ENCODE data around the gene BBS1. TPM values are rescaled to one million over a fixed set of nuclear protein-coding genes. Genes with fewer than 3 reads are reported as not detected.
"Not testable (repeated sequence)": the region's sequence is repeated elsewhere in the genome, so short reads cannot be mapped to it uniquely, and the experiment has no call there.

The BBS1 gene
- total and polyA plus RNA-seq, 4 experiments from 2014 or later, result 8.9 to 41.3 (median 26.4) TPM

GRCh38 chr11:66581261-66581660 lies 70.8 kb downstream of the BBS1 start:
- H3K27me3 Mint-ChIP-seq, result peaks cover 0 to 2% of the 10 kb centered on the region in 2 donors
- H3K27ac Mint-ChIP-seq, result no peak overlapping the region
- DNase-seq, result no peak
- Histone ChIP-seq H3K4me3 (ENCODE audit: low read length in 2 of 2) (no peak overlapping the region), H3K4me1 (ENCODE audit: insufficient read depth, low read length) (peaks cover 5% of the 10 kb centered on the region), H3K9me3 (ENCODE audit: control insufficient read depth in 1 of 2, low read length in 2 of 2) (no peaks in the 10 kb centered on the region), H3K27me3 (ENCODE audit: insufficient read depth, low read length) (no peaks in the 10 kb centered on the region), H3K36me3 (ENCODE audit: insufficient read depth, low read length) (no peaks in the 10 kb centered on the region), H3K27ac (ENCODE audit: low read depth, low read length) (no peak overlapping the region)
- no peak overlapping the region for H3K4me3 Mint-ChIP-seq
- peaks cover 0 to 10% (median 6%) of the 10 kb centered on the region in 8 donors for H3K9me3 Mint-ChIP-seq
- intact Hi-C loops (cut with micrococcal nuclease), result no loop called here
- CTCF ChIA-PET (ENCODE audit: partially characterized antibody), result interaction anchor here (0.8 to 7.2 kb wide), 6 partner anchors 10 to 180 kb away, joined by 3 to 268 read pairs (median 8); partner anchors contain the start of genes ACTN3, CCDC87, CCS and RBM4B
- H3K36me3 Mint-ChIP-seq, result no peaks in the 10 kb centered on the region
- POLR2A ChIA-PET (ENCODE audit: partially characterized antibody), result interaction anchor here (1.0 to 5.2 kb wide), 4 partner anchors 12 to 96 kb away, joined by 3 to 75 read pairs (median 6); partner anchors contain the start of genes CCDC87, CCS, RBM14 and RBM4
- peaks cover 0 to 12% (median 6%) of the 10 kb centered on the region in 4 donors for H3K4me1 Mint-ChIP-seq

GRCh38 chr11:66582565-66583147 lies 72.2 kb downstream of the BBS1 start:
- CTCF ChIA-PET (ENCODE audit: partially characterized antibody), result interaction anchor here (1.6 to 7.2 kb wide), 2 partner anchors 9 to 97 kb away, joined by 5 to 268 read pairs; partner anchors contain the start of gene RBM4B
- POLR2A ChIA-PET (ENCODE audit: partially characterized antibody), result not testable (repeated sequence)
- peaks cover 0 to 12% (median 6%) of the 10 kb centered on the region in 4 donors for H3K4me1 Mint-ChIP-seq

More at GRCh38 chr11:66582565-66583147, 72.2 kb downstream of the BBS1 start:
- H3K9me3 Mint-ChIP-seq; H3K36me3 Mint-ChIP-seq; DNase-seq; H3K27me3 Mint-ChIP-seq; H3K27ac ChIP-seq (ENCODE audit: low read depth, low read length); H3K36me3 ChIP-seq (ENCODE audit: insufficient read depth, low read length); intact Hi-C loops (cut with micrococcal nuclease); H3K9me3 ChIP-seq (ENCODE audit: control insufficient read depth in 1 of 2, low read length in 2 of 2); H3K27me3 ChIP-seq (ENCODE audit: insufficient read depth, low read length); H3K4me3 ChIP-seq (ENCODE audit: low read length in 2 of 2); H3K4me3 Mint-ChIP-seq; H3K27ac Mint-ChIP-seq; H3K4me1 ChIP-seq (ENCODE audit: insufficient read depth, low read length): not testable (repeated sequence)

Other genes starting within 250 kb of the BBS1 start
- 10 to 100 TPM; 76.4 to 79.4 TPM for gene RAB1B, start 242.0 kb upstream of the BBS1 start, total RNA-seq
- 10 to 100 TPM in 1 of 2 donors, 1 to 10 TPM in 1; 9.7 to 15.2 TPM for gene RAB1B, start 242.0 kb upstream of the BBS1 start, polyA plus RNA-seq
- 1 to 10 TPM; 1.4 to 1.8 TPM for gene CNIH2, start 232.5 kb upstream of the BBS1 start, total RNA-seq
- gene CNIH2, start 232.5 kb upstream of the BBS1 start, polyA plus RNA-seq, result not detected
- gene YIF1A, start 221.5 kb upstream of the BBS1 start, total RNA-seq, result 10 to 100 TPM; 40.4 to 45.1 TPM
- gene YIF1A, start 221.5 kb upstream of the BBS1 start, polyA plus RNA-seq, result 10 to 100 TPM; 53.4 to 77.5 TPM
- not detected for gene TMEM151A, start 218.7 kb upstream of the BBS1 start, total RNA-seq
- gene TMEM151A, start 218.7 kb upstream of the BBS1 start, polyA plus RNA-seq, result not detected
- gene CD248, start 193.6 kb upstream of the BBS1 start, total RNA-seq, result under 1 TPM in 1 of 2 experiments, not detected in 1; 0.12 TPM
- gene CD248, start 193.6 kb upstream of the BBS1 start, polyA plus RNA-seq, result under 1 TPM in 1 of 2 donors, not detected in 1; 0.18 TPM
- gene RIN1, start 174.2 kb upstream of the BBS1 start, total RNA-seq, result 10 to 100 TPM in 1 of 2 experiments, 1 to 10 TPM in 1; 5.8 to 10.1 TPM
- 1 to 10 TPM; 2.1 to 4.9 TPM for gene RIN1, start 174.2 kb upstream of the BBS1 start, polyA plus RNA-seq
- 10 to 100 TPM; 49.8 to 50.8 TPM for gene BRMS1, start 165.5 kb upstream of the BBS1 start, total RNA-seq
- gene BRMS1, start 165.5 kb upstream of the BBS1 start, polyA plus RNA-seq, result 10 to 100 TPM; 70.3 to 78.7 TPM
- 1 to 10 TPM; 9.7 to 9.8 TPM for gene B4GAT1, start 163.0 kb upstream of the BBS1 start, total RNA-seq
- gene B4GAT1, start 163.0 kb upstream of the BBS1 start, polyA plus RNA-seq, result 10 to 100 TPM; 12.2 to 12.7 TPM
- 10 to 100 TPM; 15.0 to 15.5 TPM for gene SLC29A2, start 138.9 kb upstream of the BBS1 start, total RNA-seq
- gene SLC29A2, start 138.9 kb upstream of the BBS1 start, polyA plus RNA-seq, result 1 to 10 TPM in 1 of 2 donors, under 1 TPM in 1; 0.87 to 3.1 TPM
- not detected for gene NPAS4, start 89.6 kb upstream of the BBS1 start, total RNA-seq
- gene NPAS4, start 89.6 kb upstream of the BBS1 start, polyA plus RNA-seq, result not detected
- gene MRPL11, start 71.8 kb upstream of the BBS1 start, total RNA-seq, result 10 to 100 TPM; 22.0 to 27.9 TPM
- 10 to 100 TPM; 76.9 to 78.1 TPM for gene MRPL11, start 71.8 kb upstream of the BBS1 start, polyA plus RNA-seq
- gene PELI3, start 43.7 kb upstream of the BBS1 start, total RNA-seq, result 10 to 100 TPM; 25.3 to 25.9 TPM
- 1 to 10 TPM; 4.0 to 6.8 TPM for gene PELI3, start 43.7 kb upstream of the BBS1 start, polyA plus RNA-seq
- 10 to 100 TPM; 21.0 to 24.0 TPM for gene DPP3, start 30.2 kb upstream of the BBS1 start, total RNA-seq
- 10 to 100 TPM; 27.8 to 31.0 TPM for gene DPP3, start 30.2 kb upstream of the BBS1 start, polyA plus RNA-seq
- 10 to 100 TPM; 24.5 to 27.2 TPM for gene ZDHHC24, start 35.4 kb downstream of the BBS1 start, total RNA-seq
- gene ZDHHC24, start 35.4 kb downstream of the BBS1 start, polyA plus RNA-seq, result 10 to 100 TPM; 12.2 to 15.1 TPM
- gene ACTN3, start 36.3 kb downstream of the BBS1 start, total RNA-seq, result under 1 TPM; 0.17 to 0.20 TPM
- gene ACTN3, start 36.3 kb downstream of the BBS1 start, polyA plus RNA-seq, result not detected
- 10 to 100 TPM; 28.1 to 31.7 TPM for gene CTSF, start 58.0 kb downstream of the BBS1 start, total RNA-seq
- 10 to 100 TPM; 13.3 to 18.5 TPM for gene CTSF, start 58.0 kb downstream of the BBS1 start, polyA plus RNA-seq
- not detected for gene CCDC87, start 82.4 kb downstream of the BBS1 start, total RNA-seq
- under 1 TPM in 1 of 2 donors, not detected in 1; 0.34 TPM for gene CCDC87, start 82.4 kb downstream of the BBS1 start, polyA plus RNA-seq
- 10 to 100 TPM; 61.0 to 61.5 TPM for gene CCS, start 82.5 kb downstream of the BBS1 start, total RNA-seq
- 10 to 100 TPM; 36.1 to 38.7 TPM for gene CCS, start 82.5 kb downstream of the BBS1 start, polyA plus RNA-seq
- 100 to 1,000 TPM; 158 to 196 TPM for gene RBM14, start 106.0 kb downstream of the BBS1 start, total RNA-seq
- 10 to 100 TPM; 66.2 to 78.2 TPM for gene RBM14, start 106.0 kb downstream of the BBS1 start, polyA plus RNA-seq
- 100 to 1,000 TPM; 183 to 189 TPM for gene RBM4, start 128.1 kb downstream of the BBS1 start, total RNA-seq
- 100 to 1,000 TPM; 213 to 231 TPM for gene RBM4, start 128.1 kb downstream of the BBS1 start, polyA plus RNA-seq
- 10 to 100 TPM; 26.6 to 26.9 TPM for gene RBM4B, start 167.3 kb downstream of the BBS1 start, total RNA-seq
- gene RBM4B, start 167.3 kb downstream of the BBS1 start, polyA plus RNA-seq, result 10 to 100 TPM in 1 of 2 donors, 1 to 10 TPM in 1; 6.3 to 15.4 TPM
- not detected for gene SPTBN2, start 218.6 kb downstream of the BBS1 start, total RNA-seq
- gene SPTBN2, start 218.6 kb downstream of the BBS1 start, polyA plus RNA-seq, result not detected